Measurements from ENCODE around the gene FUT7. TPM values are rescaled to one million over a fixed set of nuclear protein-coding genes. Genes with fewer than 3 reads are reported as not detected.
"Not testable (repeated sequence)": the region's sequence is repeated elsewhere in the genome, so short reads cannot be mapped to it uniquely, and the experiment has no call there.

Gene FUT7
- total RNA-seq, 2 experiments from 2014 or later = 0.39 to 0.62 TPM

- H3K4me1 Mint-ChIP-seq = no peaks in the 10 kb centered on the region
Measured at GRCh38 chr9:137013571-137013940, 18.3 kb downstream of the FUT7 start.

GRCh38 chr9:137012694-137013570 lies 19.0 kb downstream of the FUT7 start:
- POLR2A ChIA-PET = no interaction called here
- H3K4me1 Mint-ChIP-seq = no peaks in the 10 kb centered on the region
- DNase-seq (no peak), ATAC-seq (ENCODE audit: low read depth) (no peak)
- H3K36me3 Mint-ChIP-seq = peaks cover 3% of the 10 kb centered on the region
- no peak overlapping the region for H3K4me3 Mint-ChIP-seq
- no peak overlapping the region for H3K27ac Mint-ChIP-seq
- H3K27me3 Mint-ChIP-seq = no peaks in the 10 kb centered on the region
- no peaks in the 10 kb centered on the region for H3K9me3 Mint-ChIP-seq

More at GRCh38 chr9:137013571-137013940, 18.3 kb downstream of the FUT7 start:
- ATAC-seq (ENCODE audit: low read depth) (no peak), DNase-seq (no peak)
- H3K27ac Mint-ChIP-seq = no peak overlapping the region
- H3K27me3 Mint-ChIP-seq = no peaks in the 10 kb centered on the region
- H3K9me3 Mint-ChIP-seq = no peaks in the 10 kb centered on the region
- H3K36me3 Mint-ChIP-seq = peaks cover 3% of the 10 kb centered on the region
- no peak overlapping the region for H3K4me3 Mint-ChIP-seq
- POLR2A ChIA-PET = no interaction called here

GRCh38 chr9:137011907-137012675 lies 19.8 kb downstream of the FUT7 start:
- H3K27me3 Mint-ChIP-seq = no peaks in the 10 kb centered on the region
- no peak overlapping the region for H3K4me3 Mint-ChIP-seq
- ATAC-seq (ENCODE audit: low read depth) (no peak), DNase-seq (no peak)
- no peaks in the 10 kb centered on the region for H3K9me3 Mint-ChIP-seq
- POLR2A ChIA-PET = no interaction called here
- no peak overlapping the region for H3K27ac Mint-ChIP-seq
- peaks cover 3% of the 10 kb centered on the region for H3K36me3 Mint-ChIP-seq
- no peaks in the 10 kb centered on the region for H3K4me1 Mint-ChIP-seq

GRCh38 chr9:137011156-137011555 lies 20.7 kb downstream of the FUT7 start:
- POLR2A ChIA-PET = no interaction called here
- Mint-ChIP-seq H3K4me3 (no peak overlapping the region), H3K27ac (no peak overlapping the region), H3K27me3 (no peaks in the 10 kb centered on the region), H3K9me3 (no peaks in the 10 kb centered on the region), H3K4me1 (peaks cover 4% of the 10 kb centered on the region), H3K36me3 (no peaks in the 10 kb centered on the region)
- no peak for DNase-seq
- ATAC-seq (ENCODE audit: low read depth) = no peak

GRCh38 chr9:137009938-137010732 lies 21.8 kb downstream of the FUT7 start:
- peaks cover 5% of the 10 kb centered on the region for H3K4me1 Mint-ChIP-seq
- no peaks in the 10 kb centered on the region for H3K27me3 Mint-ChIP-seq
- no peak overlapping the region for H3K4me3 Mint-ChIP-seq
- H3K27ac Mint-ChIP-seq = no peak overlapping the region
- H3K9me3 Mint-ChIP-seq = no peaks in the 10 kb centered on the region
- H3K36me3 Mint-ChIP-seq = no peaks in the 10 kb centered on the region
- POLR2A ChIA-PET = interaction anchor here (0.9 kb wide), 1 partner anchor 10 kb away, joined by 3 read pairs; no protein-coding TSS in a partner anchor
- no peak for ATAC-seq (ENCODE audit: low read depth)
- DNase-seq = no peak

- H3K4me3 Mint-ChIP-seq = no peak overlapping the region
- H3K4me1 Mint-ChIP-seq = peaks cover 5% of the 10 kb centered on the region
- ATAC-seq (ENCODE audit: low read depth) = no peak
- no peak for DNase-seq
- peaks cover 2% of the 10 kb centered on the region for H3K27me3 Mint-ChIP-seq
- H3K9me3 Mint-ChIP-seq = no peaks in the 10 kb centered on the region
- no peak overlapping the region for H3K27ac Mint-ChIP-seq
- POLR2A ChIA-PET = interaction anchor here (0.9 kb wide), 1 partner anchor 9 kb away, joined by 3 read pairs; no protein-coding TSS in a partner anchor
- H3K36me3 Mint-ChIP-seq = no peaks in the 10 kb centered on the region
Measured at GRCh38 chr9:137009217-137009616, 22.7 kb downstream of the FUT7 start.

GRCh38 chr9:137008312-137008711 lies 23.6 kb downstream of the FUT7 start:
- H3K27ac Mint-ChIP-seq = no peak overlapping the region
- peaks cover 5% of the 10 kb centered on the region for H3K4me1 Mint-ChIP-seq
- no peaks in the 10 kb centered on the region for H3K9me3 Mint-ChIP-seq
- no peak for DNase-seq
- POLR2A ChIA-PET = no interaction called here
- H3K36me3 Mint-ChIP-seq = no peaks in the 10 kb centered on the region
- peaks cover 2% of the 10 kb centered on the region for H3K27me3 Mint-ChIP-seq
- H3K4me3 Mint-ChIP-seq = no peak overlapping the region
- no peak for ATAC-seq (ENCODE audit: low read depth)

- H3K4me3 Mint-ChIP-seq = no peak overlapping the region
- H3K9me3 Mint-ChIP-seq = no peaks in the 10 kb centered on the region
- no peak overlapping the region for H3K27ac Mint-ChIP-seq
- no peak for DNase-seq
- POLR2A ChIA-PET = no interaction called here
- H3K36me3 Mint-ChIP-seq = no peaks in the 10 kb centered on the region
- H3K4me1 Mint-ChIP-seq = peaks cover 5% of the 10 kb centered on the region
- peaks cover 2% of the 10 kb centered on the region for H3K27me3 Mint-ChIP-seq
- ATAC-seq (ENCODE audit: low read depth) = no peak
Measured at GRCh38 chr9:137007816-137008270, 24.0 kb downstream of the FUT7 start.

GRCh38 chr9:137007108-137007815 lies 24.6 kb downstream of the FUT7 start:
- Mint-ChIP-seq H3K4me3 (no peak overlapping the region), H3K27me3 (peaks cover 6% of the 10 kb centered on the region), H3K9me3 (no peaks in the 10 kb centered on the region), H3K36me3 (no peaks in the 10 kb centered on the region), H3K4me1 (peaks cover 5% of the 10 kb centered on the region), H3K27ac (no peak overlapping the region)
- POLR2A ChIA-PET = no interaction called here
- ATAC-seq (ENCODE audit: low read depth) (no peak), DNase-seq (no peak)

- POLR2A ChIA-PET = interaction anchor here (1.5 kb wide), 1 partner anchor 29 kb away, joined by 3 read pairs; no protein-coding TSS in a partner anchor
- peaks cover 5% of the 10 kb centered on the region for H3K4me1 Mint-ChIP-seq
- H3K9me3 Mint-ChIP-seq = no peaks in the 10 kb centered on the region
- no peaks in the 10 kb centered on the region for H3K36me3 Mint-ChIP-seq
- H3K27ac Mint-ChIP-seq = no peak overlapping the region
- peaks cover 10% of the 10 kb centered on the region for H3K27me3 Mint-ChIP-seq
- ATAC-seq (ENCODE audit: low read depth) (no peak), DNase-seq (no peak)
- no peak overlapping the region for H3K4me3 Mint-ChIP-seq
Measured at GRCh38 chr9:137006116-137007003, 25.5 kb downstream of the FUT7 start.

- not testable (repeated sequence) for DNase-seq; H3K4me3 Mint-ChIP-seq; ATAC-seq (ENCODE audit: low read depth); H3K9me3 Mint-ChIP-seq; H3K36me3 Mint-ChIP-seq; H3K27ac Mint-ChIP-seq
- POLR2A ChIA-PET = interaction anchor here (1.5 kb wide), 1 partner anchor 31 kb away, joined by 3 read pairs; no protein-coding TSS in a partner anchor
- Mint-ChIP-seq H3K4me1 (peaks cover 15% of the 10 kb centered on the region), H3K27me3 (peaks cover 12% of the 10 kb centered on the region)
Measured at GRCh38 chr9:137004285-137004684, 27.6 kb downstream of the FUT7 start.

- POLR2A ChIA-PET = no interaction called here
- H3K9me3 Mint-ChIP-seq = no peaks in the 10 kb centered on the region
- no peaks in the 10 kb centered on the region for H3K36me3 Mint-ChIP-seq
- H3K27ac Mint-ChIP-seq = no peak overlapping the region
- no peak overlapping the region for H3K4me3 Mint-ChIP-seq
- H3K4me1 Mint-ChIP-seq = peaks cover 27% of the 10 kb centered on the region
- H3K27me3 Mint-ChIP-seq = peaks cover 12% of the 10 kb centered on the region
- ATAC-seq (ENCODE audit: low read depth) = no peak
- DNase-seq = no peak
Measured at GRCh38 chr9:137002646-137003041, 29.2 kb downstream of the FUT7 start.

All from activated naive CD8-positive, alpha-beta T cell treated with anti-CD3 and anti-CD28 coated beads, Interleukin-2, amount 10 ng/mL, durations not matched to agents 7 days and 5 days (primary cell).